Suppressor macrophage treated with lipopolysaccharide for 1 hour (primary cell): ENCODE results near the gene RIPOR3.

ENCODE experiments used
- DNase-seq, 3 donors: peaks; one replicate each; pipeline ENCODE4 v3.0.0-alpha.2; 2020 to 2022

Gene RIPOR3

DNA sequence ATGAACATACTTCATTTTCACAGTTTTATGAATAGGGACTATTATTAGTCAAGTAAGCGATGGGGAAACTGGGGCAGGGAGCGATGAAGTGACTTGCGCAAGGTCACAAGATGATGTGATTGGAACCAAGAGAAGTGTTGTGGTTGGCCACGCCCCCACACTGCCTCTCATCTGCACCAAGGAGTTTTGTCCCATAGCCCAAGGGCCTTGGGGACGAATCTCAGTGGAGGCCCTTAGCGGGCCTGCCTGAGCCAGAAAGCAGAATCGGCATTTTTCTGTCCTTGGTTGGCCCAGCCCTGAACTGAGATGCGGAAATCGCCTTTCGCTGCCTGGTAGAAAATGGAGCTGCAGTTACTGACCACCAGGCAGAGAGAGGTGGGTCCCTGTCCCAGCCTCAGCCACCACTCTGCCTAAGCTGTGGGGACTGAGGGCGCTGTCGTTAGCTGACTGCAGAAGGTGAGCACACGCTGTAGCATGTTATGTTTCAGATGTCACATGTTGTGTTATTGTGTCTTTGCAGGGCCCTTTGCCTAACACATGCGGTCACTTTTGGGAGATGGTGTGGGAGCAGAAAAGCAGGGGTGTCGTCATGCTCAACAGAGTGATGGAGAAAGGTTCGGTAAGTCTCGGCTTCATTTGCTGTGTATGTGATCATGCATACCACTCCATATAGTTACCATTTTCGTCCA, 123.3 kb downstream of the RIPOR3 start:
- DNase-seq = peak; percentile 68 to 74 (median 71)

DNA sequence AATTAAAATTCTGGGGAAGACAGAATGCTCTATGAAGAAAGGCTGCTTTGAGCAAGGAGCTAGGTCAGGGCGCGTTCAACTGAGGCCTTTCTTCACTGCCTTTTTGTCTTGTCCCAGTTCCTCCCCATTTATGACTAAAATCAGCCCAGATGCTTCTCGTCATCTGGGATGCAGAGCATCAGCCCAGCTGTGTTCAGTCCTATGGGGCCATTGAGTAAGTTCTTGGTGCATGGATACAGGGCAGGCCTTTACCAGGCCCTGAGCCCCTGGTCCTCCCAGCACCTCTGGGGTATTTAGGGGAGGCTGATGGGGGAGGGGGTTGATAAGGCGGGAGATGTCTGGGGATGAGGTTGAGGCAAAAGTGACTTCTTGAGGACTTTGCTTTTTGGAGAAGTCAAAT, 125.5 kb downstream of the RIPOR3 start:
- DNase-seq = no peak

DNA sequence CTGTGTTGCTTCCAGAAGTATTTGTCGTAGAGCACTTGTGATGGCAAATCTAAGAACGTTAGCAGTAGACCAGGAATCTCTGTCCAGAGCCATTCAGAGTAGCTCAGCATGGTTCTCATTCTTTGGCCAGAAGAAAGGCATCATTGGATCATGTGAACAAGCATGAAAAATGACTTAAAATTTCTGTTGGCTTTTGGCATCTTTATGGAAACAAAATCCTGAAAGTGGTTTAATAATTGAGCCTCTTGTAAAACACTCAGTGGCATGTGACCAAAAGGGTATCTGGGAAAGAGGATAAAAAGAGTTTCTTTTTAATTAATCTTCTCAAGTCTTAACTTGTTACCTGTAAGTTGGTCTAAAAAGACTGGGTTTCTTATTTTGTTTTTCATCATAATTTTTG, 126.0 kb downstream of the RIPOR3 start:
- no peak for DNase-seq

DNA sequence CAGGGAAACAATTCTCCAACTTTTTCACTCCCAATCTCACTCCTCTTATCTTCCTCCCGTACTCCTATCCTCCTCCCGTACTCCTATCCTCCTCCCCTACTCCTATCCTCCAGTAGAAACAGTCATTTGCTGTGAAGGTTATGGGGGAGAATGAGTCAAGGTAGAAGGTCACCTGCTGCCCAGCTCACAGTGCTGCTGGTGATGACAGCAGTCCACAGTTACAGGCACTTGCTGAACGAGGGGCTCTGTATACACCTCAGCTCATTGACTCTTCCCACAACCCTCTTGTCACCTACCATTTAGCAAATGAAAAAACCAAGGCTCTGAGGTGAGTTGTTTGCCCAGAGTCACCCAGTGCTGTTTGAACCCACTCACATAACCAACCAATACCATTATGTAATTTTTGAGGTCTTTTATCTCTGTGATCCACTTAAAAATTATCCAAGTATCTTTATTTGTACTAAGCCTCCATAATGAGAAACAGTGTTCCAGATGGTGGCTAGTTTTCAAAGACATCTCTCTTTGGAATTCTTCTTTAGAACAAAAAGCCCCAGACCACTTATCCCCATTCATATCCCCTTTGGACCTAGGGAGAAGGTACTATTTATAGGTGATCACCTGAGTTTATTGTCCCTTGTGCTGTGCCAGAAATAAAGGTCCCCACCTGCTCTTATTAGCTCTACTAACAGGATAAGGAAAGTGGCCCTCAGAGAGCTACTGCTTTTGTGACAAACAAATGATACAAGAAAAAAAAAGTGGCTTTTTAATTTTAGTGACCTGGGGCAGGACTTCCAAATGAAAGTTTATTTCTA, 128.0 kb downstream of the RIPOR3 start:
- no peak for DNase-seq

DNA sequence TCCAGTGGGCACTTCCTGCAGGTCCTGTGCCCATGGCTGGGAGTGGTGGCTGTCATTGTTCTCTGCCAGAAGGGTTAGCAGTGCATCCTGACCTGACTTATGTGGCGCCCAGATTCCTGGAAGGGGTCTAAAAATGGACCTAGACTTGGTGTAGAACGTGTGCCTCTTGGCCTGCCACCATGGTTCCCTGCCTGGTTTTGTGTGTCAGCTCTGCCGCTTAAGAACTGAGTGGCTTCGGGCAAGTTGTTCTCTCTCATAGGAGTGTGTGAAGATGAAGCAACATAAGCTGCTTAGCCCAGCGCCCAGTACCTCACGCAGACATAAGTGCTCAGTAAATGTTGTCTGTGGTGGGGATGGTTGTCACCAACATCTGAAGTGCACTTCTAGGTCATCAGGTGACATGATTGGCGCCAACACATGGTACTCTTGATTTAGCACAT, 129.1 kb downstream of the RIPOR3 start:
- no peak for DNase-seq

DNA sequence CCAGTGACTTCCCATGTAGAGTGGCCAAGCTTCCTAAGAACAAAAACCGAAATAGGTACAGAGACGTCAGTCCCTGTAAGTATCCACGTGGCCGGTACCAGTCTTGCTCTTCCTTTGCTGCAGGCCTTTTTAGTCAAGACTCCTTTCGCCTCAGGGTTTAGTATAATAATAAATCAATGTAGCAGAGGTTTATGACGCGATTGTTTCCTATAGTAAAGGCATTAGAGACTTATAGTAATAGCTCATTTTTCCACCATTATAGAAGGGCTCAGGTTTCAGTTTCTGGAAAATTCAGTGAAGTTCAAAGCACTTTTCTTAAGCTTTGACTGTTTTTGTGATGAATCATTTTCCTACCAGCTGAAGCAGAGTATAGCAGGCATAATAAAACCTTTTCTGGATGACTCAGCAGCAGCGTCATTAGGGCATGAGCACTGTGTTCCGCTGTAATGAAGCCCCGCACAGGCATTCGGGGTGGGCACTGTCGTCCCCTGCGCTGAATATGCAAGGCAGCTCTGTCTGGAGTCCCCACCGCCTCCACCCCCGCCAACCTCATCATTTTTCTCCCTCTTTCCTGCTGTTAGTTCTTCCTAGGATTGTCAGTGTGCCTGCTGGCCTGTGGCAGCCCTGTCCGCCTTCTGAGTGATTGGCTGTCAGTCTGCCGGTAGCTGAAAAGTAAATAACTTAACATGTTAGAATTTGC, 129.8 kb downstream of the RIPOR3 start:
- peak in 2 of 3 donors; percentile 45 to 58 for DNase-seq

DNA sequence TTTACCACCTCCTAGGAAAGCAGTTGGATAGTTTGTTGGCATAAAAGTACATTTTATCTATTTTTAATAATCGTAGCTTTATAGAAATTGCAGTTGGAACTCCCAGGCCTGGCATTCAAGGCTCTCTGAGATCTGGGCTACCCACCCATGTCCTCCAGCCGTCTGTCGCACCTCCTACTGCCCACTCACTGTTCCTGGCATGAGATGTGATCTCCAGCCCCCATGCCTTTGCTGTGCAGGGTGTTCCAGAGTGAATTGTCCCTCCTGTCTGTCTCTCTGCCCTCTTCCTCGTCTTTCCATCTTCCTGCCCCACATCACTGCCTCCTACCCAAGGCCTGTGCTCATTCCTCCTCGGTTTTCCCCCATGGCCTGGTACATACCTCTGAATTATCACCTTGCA, 130.5 kb downstream of the RIPOR3 start:
- no peak for DNase-seq

DNA sequence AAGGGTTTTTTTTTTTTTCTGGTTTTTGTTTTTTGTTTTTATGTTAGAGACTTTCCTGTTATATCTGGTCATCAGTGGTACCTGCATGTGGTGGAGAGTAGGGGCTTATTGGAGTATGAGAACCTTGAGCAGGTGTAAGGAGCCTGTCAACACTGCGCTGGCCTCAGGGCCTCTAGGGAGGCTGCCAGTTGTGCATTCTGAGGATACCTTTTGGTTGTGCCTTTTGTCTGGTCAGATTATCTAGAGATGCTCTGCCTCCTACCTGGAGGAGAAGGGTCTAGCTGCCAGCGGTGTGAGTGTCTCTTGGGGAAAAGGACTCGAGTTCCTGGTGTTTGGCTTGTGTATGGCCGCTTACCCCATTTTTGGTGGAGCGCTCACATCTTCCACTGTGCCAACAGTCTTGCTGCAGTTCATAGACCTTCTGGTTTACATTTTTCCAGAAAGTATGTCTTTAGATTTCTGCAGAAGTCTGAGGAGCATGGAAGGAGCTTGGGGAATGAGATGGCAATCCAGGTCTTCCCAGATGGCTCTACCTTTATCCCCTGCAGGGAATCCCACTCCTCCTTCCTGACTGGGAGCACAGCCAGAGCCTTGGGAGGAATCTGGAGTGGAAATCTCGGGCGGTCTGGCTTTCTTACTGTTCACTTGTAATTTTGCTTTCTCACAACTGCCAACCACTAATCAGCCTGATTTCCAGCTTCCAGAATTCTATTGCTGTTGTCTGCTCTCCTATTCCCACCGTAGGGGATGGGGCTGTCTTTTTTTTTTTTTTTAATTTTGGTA, 131.3 kb downstream of the RIPOR3 start:
- no peak for DNase-seq

DNA sequence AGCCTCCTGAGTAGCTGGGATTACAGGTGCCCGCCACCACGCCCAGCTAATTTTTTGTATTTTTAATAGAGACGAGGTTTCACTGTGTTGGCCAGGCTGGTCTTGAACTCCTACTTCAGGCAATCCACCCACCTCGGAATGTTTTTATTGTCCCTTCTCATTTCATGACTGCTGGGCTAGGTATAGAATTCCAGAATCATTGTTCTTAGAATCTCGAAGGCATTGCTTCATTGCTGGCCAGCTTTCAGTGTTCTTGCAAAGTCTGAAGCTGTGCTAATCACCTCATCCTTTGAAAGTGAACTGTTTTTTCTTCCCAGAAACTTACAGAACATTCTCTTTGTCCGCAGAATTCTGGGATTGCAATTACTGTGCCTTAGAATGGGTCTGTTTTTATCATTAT, 132.2 kb downstream of the RIPOR3 start:
- no peak for DNase-seq

DNA sequence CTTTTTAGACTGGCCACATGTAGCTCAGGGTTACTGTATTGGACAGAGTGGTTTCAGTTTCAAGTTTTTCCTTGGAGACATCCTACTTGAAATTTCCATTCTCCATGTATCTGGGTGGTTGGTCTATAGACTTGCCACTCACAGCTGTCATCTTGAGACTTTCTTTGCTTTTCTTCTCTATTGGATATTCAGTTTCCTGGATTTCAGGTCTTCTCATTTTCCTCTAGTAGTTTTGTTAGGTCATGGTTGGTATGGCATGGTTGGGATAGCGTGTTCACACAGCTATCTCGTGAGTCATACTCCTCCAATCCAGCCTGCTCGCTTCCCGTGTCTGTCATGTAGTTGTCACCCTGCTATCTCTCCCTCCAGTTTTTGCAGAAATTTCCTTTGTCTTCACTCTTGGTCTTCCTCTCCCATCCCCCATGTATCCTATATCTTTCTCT, 132.8 kb downstream of the RIPOR3 start:
- peak in 2 of 3 donors; percentile 58 to 61 for DNase-seq

DNA sequence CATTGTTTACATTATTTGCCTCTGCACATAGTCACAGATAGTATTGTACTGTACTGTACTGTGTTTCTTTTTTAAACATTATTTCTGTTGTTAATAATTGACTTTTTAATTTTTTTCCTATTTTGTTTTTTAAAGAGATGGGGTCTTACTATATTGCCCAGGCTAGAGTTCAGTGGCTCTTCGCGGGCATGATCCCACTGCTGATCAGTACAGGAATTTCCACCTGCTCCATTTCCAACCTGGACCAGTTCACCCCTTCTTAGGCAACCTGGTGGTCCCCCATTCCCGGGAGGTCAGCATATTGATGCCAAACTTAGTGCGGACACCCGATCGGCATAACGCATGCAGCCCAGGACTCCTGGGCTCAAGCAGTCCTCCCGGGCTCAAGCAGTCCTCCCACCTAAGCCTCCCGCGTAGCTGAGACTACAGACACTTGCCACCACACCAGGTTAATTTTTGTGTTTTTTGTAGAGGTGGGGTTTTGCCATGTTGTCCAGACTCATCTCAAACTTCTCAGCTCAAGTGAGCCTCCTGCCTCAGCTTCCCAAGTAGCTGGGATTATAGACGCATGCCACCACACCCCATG, 133.7 kb downstream of the RIPOR3 start:
- DNase-seq = no peak

DNA sequence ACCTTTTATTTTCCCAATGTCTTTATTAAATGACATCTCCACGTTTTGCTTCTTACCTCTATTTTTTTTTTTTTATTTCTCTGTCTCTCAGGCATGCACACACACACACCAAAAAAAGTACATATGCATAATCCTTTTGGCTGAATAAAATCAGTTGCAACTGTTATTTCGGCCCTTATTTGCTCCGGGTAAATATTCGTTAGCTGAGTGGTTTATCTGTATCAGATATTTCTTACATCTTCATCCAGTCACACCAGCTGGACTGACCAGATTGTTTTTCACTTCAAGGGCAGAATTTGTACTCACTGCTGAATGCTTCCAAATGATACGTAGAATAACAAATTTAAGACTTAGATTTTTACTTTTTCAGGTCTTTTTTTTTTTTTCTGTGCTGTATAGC, 135.7 kb downstream of the RIPOR3 start:
- no peak for DNase-seq

DNA sequence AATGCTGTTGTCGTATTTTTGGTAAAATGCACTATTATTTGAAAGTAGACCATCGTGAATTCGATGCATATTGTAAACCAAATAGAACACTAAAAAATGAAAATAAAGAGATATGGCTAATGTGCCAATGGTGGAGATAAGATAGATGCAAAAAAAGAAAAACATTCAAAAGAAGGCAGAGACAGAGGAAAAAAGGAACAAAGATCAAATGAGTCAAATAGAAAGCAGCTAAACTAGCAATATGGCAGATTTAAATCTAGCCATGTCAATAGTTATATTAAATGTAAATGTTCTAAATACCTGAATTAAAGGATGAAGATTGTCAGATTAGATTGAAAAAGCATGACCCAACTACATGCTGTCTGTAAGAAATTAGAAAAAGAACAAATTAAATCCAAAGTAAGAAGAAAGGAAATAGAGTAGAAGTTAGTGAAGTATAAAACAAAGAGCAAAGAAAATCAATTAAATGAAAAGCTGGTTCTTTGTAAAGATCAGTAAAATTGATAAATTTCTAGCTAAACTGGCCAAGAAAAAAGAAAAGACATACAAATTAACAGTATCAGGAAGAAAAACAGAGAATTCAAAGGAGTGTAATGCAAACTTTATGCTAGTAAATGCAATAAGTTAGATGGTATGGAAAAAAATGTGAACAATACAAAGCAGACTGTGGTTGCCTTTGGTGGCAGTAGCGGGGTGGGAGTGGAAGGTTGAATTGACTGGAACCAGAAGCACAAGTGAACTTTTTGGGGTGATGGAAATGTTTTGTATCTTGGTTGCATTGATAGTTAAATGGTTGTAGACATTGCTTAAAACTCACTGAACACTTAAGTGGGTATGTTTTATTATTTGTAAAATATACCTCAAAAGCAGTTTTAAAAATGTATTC, 136.4 kb downstream of the RIPOR3 start:
- DNase-seq = no peak

DNA sequence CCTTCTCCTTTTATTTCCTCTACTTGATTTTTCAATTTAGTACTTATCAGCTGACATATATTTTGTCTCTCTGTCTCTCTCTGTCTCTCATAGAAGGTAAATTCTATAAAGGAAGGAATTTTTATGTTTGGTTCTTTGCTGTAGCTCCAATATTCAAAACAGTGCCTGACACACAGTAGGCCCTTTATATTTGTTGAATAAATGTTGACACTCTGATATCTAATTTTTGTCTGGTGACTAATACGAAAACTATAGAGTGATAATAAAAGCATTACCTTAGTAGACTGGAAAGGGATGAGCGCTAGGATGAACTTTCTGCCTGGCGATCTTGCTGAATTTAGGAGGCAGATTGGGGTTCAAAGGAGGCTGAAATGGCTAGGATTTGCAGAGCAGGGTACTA, 138.4 kb downstream of the RIPOR3 start:
- no peak for DNase-seq

DNA sequence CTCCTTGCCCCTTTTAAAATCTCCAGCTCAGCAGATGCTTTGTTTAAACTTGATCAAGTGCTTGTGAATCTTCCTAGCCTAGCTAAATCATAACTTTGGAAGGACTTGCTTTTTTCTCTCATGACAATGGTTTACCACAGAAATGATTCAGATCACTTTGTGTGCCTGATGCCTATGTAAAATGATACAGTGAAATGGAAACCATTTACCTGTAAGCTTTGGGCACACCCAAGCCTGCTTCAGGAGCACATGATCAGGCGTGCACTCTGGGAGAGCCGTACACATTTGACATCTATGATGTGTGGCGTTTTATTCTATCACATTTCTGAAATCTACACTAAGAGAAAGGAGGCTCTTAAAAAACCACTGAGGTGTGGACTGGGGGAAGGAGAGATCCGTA, 140.1 kb downstream of the RIPOR3 start:
- no peak for DNase-seq

DNA sequence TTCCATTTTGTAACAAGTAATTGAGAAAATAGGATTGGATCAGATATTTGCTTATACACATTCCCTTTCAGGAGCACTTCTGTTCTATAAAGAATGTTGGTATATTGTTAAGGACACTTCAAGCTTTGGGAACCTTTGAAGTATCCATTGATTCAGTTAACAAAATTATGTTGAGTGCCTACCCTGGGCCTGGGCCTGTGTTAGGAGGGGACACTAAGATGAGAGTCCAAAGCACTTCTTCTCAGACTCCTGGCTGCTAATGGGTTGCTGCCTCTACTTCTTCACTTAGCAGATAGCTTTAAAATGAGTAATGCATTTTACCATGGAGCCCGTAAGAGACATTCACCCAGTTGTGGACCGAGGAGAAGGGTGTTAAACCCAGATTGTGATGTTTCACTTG, 140.8 kb downstream of the RIPOR3 start:
- DNase-seq = no peak

DNA sequence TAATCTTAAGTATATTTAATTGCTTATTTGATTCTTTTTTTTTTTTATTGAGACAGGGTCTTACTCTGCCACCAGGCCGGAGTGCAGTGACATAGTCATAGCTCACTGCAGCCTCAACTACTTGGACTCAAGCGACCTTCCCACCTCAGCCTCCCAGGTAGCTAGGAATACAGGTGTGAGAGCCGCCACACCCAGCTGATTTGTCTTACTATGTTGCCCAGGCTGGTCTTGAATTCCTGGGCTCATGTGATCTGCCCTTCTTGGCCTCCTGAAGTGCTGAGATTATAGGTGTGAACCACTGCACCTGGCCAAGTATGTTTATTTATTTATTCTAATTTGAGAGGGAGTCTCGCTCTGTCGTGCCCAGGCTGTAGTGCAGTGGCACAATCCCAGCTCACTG, 142.9 kb downstream of the RIPOR3 start:
- no peak for DNase-seq

DNA sequence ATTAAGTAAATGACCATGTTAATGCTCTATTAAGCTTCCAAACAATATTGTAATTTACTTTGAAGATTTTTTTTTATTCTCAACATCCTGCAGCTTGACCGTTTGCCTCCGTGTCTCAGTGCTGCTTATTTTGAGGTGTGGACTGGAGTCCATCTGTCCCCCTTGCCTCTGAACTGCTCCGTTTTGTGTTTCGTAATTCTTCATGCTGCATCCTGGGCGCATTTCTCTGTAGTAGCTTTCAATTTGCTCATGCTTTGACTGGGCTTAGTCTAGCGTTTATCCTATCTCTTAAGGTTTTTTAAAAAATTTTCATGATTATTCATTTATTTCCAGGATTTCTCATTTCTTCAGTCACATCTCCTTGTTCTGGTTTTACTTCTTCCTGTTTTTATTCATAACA, 143.4 kb downstream of the RIPOR3 start:
- DNase-seq = no peak

DNA sequence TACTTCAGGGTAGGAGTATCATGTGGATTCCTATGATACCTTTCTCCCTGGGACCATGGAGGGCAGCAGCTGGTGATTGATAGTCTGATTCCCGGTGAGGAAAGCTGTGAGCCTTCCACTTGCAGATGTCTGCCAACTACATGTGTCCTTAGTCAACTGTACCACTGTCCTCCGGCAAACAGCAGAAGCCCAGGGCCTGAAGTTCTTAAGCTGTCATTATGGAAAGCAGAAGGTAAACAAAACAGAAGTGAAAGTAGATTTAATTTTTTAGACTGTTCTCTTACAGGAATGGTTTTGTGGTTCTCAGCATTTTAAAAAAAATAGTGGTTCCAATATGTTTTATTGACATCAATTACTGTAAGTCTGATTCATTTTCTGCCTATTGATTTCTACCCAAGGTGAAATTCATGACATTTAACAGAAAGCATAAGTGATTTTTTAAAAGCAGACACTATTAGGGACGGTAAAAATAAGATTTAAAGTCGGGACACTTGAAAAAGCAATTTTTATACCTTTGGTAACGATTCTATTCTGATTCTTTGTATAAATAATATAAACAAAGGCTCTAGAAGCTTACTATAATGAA, 144.5 kb downstream of the RIPOR3 start:
- DNase-seq = peak; percentile 43 to 71 (median 56)

DNA sequence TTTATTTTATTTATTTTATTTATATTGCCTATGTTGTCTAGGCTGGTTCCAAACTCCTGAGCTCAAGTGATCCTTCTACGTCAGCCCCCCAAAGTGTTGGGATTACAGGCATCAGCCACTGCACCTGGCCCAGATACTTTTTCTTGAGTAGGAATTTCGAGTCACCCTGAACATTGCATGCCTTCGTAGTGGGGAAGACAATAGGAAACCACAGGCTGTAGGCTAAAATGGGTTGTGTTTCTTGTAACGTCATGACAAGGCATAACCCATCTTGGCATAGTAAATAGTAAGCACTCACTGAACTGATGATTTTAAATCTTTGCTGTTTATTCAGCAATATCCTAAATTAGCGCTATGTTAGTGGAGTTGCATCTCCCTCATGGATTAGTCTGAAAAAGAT, 146.2 kb downstream of the RIPOR3 start:
- no peak for DNase-seq

DNA sequence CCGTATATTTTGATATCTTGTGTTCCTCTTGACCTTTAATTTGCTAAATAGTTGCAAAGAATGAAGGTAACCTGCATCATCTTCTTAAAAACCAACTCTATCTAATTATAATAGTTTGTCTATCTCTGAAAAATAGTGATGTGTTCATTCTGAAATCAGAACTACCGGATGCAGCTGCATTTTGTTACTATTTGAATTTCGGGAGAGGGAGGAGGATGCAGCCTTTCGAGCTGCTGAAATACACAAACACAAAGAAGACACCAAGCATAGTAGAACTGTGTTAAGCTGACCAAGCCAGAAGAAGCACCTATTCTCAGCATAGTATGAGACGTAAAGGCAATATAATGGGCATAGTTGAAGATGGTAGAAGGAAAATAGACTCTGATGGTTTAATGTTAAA, 148.0 kb downstream of the RIPOR3 start:
- DNase-seq = no peak
